GM21390 (cell line): ENCODE data around the gene PEDS1.
"Not testable (repeated sequence)": the region's sequence is repeated elsewhere in the genome, so short reads cannot be mapped to it uniquely, and the experiment has no call there.

Experiments
- ATAC-seq: cut with Tn5 transposase; IDR thresholded peaks from one replicate; pipeline ENCODE4 v1.9.1; 2021; ENCODE audit not compliant: unreplicated experiment

The PEDS1 gene

GRCh38 chr20:50153500-50154377, at the start of gene PEDS1:
Gene PEDS1, minus strand, starts transcription at chr20:50153723. Its CDS starts 86 bp downstream, at chr20:50153637.
- ATAC-seq: peak; percentile 93

GRCh38 chr20:50202677-50203076, 49.2 kb upstream of the PEDS1 start:
- no peak for ATAC-seq

- not testable (repeated sequence) for ATAC-seq
Measured at GRCh38 chr20:50201710-50202109, 48.2 kb upstream of the PEDS1 start.

DNA sequence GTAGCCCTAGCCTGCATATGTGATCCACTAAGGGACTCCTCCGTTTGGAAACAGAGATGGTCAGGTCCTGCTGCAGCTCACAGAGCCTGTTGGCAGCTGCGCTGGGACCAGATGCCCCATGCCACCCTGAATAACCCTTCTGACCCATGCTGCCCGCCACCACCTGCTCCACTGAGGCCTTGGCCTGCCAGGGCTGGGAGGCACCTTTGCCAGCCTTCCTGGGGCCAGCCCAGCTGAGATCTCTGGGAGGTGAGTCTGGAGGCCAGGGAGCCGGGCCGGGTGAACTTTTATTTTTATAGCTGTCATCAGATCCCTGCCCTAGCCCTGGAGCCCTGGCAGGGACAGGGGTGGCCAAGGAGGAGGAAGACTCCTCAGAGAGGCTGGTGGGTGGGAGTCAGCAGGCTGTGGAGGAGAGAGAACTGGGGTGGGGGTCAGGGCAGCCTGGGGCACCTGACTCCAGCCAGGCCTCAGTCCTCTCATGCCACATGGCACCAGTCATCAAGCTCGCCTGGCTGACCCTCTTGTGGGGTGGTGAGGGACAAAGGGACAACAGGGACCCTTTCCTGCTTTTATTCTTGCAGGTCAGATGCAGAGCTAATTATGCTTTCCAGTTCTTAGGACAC, 47.1 kb upstream of the PEDS1 start:
- no peak for ATAC-seq

DNA sequence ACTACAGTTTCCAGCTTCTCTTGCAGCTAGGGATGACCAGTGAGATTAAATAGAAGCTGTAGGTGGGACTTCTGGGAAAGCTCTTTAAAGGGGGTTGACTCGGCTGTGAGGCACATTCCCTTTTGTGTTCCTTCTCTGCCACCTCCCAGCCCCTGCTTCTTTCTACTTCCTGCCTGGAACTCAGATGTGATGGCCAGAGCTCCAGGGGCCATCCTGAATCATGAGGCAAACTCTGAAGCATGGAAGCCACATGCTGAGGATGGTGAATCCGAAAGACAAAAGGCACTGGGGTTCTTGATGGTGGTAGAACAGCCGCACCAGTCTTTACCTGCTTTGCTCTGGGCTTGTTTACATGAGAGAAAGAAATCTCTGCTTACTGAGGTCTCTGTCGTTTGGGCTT, 46.2 kb upstream of the PEDS1 start:
- ATAC-seq: no peak

GRCh38 chr20:50198716-50199115, 45.2 kb upstream of the PEDS1 start:
- no peak for ATAC-seq

GRCh38 chr20:50198180-50198666, 44.7 kb upstream of the PEDS1 start:
- ATAC-seq: no peak

DNA sequence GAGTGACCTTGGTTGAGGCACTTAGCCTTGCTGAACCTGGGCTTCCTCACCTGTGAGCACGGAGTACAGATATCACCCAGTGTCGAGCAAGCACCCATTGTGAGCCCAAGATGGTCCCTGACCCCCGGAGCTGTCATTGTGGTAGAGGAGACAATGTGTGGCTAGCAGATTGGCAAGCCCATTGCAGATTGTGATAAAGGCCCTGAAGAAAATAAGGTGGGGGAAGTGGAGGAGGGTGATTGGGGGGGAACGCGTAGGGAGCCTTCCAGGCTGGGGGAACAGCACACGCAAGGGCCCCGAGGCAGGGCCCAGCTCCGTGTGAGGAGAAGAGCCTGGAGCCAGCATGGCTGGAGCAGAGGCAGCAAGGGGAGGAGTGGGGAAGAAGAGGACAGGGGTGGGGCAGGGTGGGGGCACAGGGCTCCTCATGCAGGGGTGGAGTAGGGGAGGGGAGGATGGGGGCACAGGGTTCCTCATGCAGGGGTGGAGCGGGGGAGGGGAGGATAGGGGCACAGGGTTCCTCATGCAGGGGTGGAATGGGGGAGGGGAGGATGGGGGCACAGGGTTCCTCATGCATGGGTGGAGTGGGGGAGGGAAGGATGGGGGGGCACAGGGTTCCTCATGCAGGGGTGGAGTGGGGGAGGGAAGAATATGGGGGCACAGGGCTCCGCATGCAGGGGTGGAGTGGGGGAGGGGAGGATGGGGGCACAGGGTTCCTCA, 44.1 kb upstream of the PEDS1 start:
- no peak for ATAC-seq

GRCh38 chr20:50196896-50197295, 43.4 kb upstream of the PEDS1 start:
- ATAC-seq: no peak

- ATAC-seq: no peak
Measured at GRCh38 chr20:50196248-50196647, 42.7 kb upstream of the PEDS1 start.

GRCh38 chr20:50195524-50196120, 42.1 kb upstream of the PEDS1 start:
- ATAC-seq: no peak

- no peak for ATAC-seq
Measured at GRCh38 chr20:50194831-50195523, 41.5 kb upstream of the PEDS1 start.

DNA sequence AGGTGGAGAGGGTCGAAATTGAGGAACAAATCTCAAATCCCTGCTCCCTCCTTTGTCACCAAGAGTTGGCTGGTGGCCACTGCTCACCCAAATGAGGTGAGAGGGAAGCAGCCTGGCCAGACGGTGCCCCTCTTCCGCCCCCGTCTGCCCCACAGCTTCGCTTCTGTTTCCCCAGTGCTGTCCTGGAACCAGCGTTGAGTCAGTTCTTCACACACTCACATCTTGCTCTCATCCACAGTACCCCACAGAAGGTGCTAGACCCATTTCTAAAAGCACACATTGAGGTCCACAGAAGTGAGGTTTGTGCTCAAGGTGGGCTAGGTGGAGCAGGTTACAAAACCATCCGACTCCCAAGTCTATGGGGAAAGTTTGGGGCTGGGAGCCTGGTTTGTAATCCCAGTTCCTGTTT, 40.9 kb upstream of the PEDS1 start:
- ATAC-seq: no peak

DNA sequence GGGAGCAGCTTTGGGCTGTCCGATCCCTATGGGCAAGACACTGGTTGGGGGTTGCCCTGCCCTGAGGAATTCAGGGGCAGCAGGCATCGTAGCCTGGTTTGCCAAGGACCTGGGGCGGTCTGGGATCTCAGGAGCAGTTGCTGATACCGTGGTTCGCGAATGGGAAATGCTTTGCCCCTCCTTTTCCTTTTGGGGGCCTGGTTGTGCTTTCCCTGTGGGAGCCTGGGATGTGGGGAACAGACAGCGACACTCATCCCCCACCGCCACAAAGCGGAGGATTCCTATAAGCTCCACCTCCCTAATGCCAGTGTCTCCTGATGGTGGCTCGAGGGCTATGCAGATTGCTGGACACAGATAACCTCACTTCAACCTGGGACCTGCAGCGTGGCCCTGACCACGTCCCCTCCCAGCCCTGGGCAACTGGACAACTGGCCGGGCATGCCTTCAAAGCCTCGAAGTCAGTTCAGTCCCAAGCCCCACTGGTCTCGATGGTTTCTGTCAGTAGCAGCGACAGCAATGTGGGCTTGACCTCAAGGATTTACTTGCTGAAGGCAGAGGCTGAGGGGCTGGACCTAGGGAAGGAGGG, 40.4 kb upstream of the PEDS1 start:
- no peak for ATAC-seq

GRCh38 chr20:50193199-50193835, 39.8 kb upstream of the PEDS1 start:
- no peak for ATAC-seq

DNA sequence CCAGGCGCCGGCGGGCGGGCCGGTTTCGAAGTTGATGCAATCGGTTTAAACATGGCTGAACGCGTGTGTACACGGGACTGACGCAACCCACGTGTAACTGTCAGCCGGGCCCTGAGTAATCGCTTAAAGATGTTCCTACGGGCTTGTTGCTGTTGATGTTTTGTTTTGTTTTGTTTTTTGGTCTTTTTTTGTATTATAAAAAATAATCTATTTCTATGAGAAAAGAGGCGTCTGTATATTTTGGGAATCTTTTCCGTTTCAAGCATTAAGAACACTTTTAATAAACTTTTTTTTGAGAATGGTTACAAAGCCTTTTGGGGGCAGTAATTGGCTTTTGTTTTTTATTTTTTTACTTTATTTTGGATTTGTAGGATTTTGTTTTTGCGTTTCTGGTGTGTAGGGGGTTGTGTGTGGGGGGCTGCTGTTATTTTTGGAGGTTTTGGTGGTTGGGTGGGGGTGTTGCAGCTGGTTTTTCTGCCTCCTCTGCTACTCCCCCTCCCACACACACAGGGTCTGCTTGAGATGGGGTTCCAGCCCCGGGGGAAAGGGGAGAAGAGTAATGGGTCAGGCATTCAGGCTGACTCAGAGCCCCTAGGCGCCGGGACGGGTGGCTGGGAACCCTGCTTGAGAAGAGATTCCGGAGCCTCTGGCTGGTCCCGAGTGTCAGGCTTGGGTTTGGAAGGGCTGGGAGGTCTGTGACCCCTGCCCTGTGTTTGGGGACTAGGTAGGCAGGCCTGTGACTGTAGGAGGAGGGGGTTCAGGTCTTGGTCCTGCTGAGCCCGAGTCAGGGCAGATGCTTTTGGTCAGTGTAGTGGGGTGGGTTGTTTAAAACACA, 39.1 kb upstream of the PEDS1 start:
- no peak for ATAC-seq

GRCh38 chr20:50191544-50192363, 38.2 kb upstream of the PEDS1 start:
- peak; percentile 27 for ATAC-seq

GRCh38 chr20:50191065-50191543, 37.6 kb upstream of the PEDS1 start:
- ATAC-seq: peak; percentile 20
